HFFc6 (cell line): Measurements from ENCODE around the gene EPHA6. TPM values are rescaled to one million over a fixed set of nuclear protein-coding genes. Genes with fewer than 3 reads are reported as not detected.

ENCODE experiments used
- DNase-seq: peaks from one replicate; pipeline ENCODE4 v3.0.0-alpha.2; 2018
- H3K27ac Mint-ChIP-seq: 2 replicates; pipeline ENCODE4 v1.8.0; 2020; ENCODE audit warnings: mild to moderate bottlenecking, mixed read lengths
- H3K27me3 Mint-ChIP-seq: 2 replicates; pipeline ENCODE4 v1.8.0; 2021; ENCODE audit warnings: mild to moderate bottlenecking, moderate library complexity, mixed read lengths; ENCODE audit not compliant: insufficient read depth
- H3K36me3 Mint-ChIP-seq: 2 replicates; pipeline ENCODE4 v1.8.0; 2021; ENCODE audit warnings: low read depth, mixed read lengths
- H3K4me1 Mint-ChIP-seq: 2 replicates; pipeline ENCODE4 v1.8.0; 2020; ENCODE audit warnings: low read depth, mixed read lengths
- H3K4me3 Mint-ChIP-seq: 2 replicates; pipeline ENCODE4 v1.8.0; 2020; ENCODE audit warnings: mild to moderate bottlenecking, moderate library complexity, mixed read lengths
- H3K9me3 Mint-ChIP-seq: 2 replicates; pipeline ENCODE4 v1.8.0; 2020; ENCODE audit warnings: mild to moderate bottlenecking, mixed read lengths
- total RNA-seq, 6 experiments: library from RNA; stranded (reverse); fragmentation: NEBNext Ultra II Directional; extraction: Animal tissue kit (Norgen Biotek cat#: 25700); gene quantifications; 2 replicates in 1 of 6; 3 replicates in 5 of 6; pipeline ENCODE4 v1.2.3, GENCODE V29; 2021
- TF ChIP-seq, protein P1 (sequence below): fragments of 200-600 bp; sonication (generic); IDR thresholded peaks from 2 replicates; pipeline ENCODE4 v1.5.0; 2021; ENCODE audit warnings: antibody characterized with exemption, mild to moderate bottlenecking

The EPHA6 gene
- total RNA-seq, 6 experiments from 2014 or later, result not detected

DNA sequence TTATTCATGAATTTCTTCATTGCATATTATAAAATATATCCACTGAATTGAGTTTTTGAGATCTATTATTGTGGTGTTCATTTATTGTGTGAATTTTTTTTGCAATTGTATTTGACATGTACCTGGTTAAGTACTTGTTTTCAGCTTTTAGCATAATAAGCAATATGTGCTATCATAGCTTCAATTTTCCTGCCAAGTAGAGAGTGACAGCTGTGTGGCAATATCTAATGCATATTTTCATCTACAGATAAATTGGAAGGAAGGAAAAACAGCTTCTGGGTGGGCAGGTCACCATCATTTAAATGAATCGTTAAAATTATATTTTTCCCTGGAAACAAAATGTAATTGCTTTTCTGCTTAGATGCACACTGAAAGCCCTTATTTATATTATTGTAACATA is 296.9 kb downstream of the EPHA6 start:
- Mint-ChIP-seq H3K4me3 (no peak overlapping the region), H3K9me3 (peaks cover 14% of the 10 kb centered on the region; the same call in 1 of the 2 replicates), H3K36me3 (no peaks in the 10 kb centered on the region), H3K4me1 (no peaks in the 10 kb centered on the region), H3K27ac (no peak overlapping the region), H3K27me3 (no peaks in the 10 kb centered on the region)
- TF ChIP-seq, protein P1, sequence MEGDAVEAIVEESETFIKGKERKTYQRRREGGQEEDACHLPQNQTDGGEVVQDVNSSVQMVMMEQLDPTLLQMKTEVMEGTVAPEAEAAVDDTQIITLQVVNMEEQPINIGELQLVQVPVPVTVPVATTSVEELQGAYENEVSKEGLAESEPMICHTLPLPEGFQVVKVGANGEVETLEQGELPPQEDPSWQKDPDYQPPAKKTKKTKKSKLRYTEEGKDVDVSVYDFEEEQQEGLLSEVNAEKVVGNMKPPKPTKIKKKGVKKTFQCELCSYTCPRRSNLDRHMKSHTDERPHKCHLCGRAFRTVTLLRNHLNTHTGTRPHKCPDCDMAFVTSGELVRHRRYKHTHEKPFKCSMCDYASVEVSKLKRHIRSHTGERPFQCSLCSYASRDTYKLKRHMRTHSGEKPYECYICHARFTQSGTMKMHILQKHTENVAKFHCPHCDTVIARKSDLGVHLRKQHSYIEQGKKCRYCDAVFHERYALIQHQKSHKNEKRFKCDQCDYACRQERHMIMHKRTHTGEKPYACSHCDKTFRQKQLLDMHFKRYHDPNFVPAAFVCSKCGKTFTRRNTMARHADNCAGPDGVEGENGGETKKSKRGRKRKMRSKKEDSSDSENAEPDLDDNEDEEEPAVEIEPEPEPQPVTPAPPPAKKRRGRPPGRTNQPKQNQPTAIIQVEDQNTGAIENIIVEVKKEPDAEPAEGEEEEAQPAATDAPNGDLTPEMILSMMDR, result no peak
- no peak for DNase-seq

GRCh38 chr3:97121386-97121785 is 307.0 kb downstream of the EPHA6 start:
- H3K4me1 Mint-ChIP-seq, result no peaks in the 10 kb centered on the region
- TF ChIP-seq, protein P1, result no peak
- peaks cover 2% of the 10 kb centered on the region; the same call in 1 of the 2 replicates for H3K27me3 Mint-ChIP-seq
- H3K27ac Mint-ChIP-seq, result no peak overlapping the region
- no peaks in the 10 kb centered on the region for H3K36me3 Mint-ChIP-seq
- no peak for DNase-seq
- peaks cover 18% of the 10 kb centered on the region for H3K9me3 Mint-ChIP-seq
- H3K4me3 Mint-ChIP-seq, result no peak overlapping the region

- Mint-ChIP-seq H3K27ac (no peak overlapping the region), H3K36me3 (no peaks in the 10 kb centered on the region), H3K27me3 (no peaks in the 10 kb centered on the region), H3K4me3 (no peak overlapping the region), H3K9me3 (peaks cover 30% of the 10 kb centered on the region), H3K4me1 (no peaks in the 10 kb centered on the region)
- TF ChIP-seq, protein P1, result no peak
- DNase-seq, result no peak
Observed at GRCh38 chr3:97125902-97126499, 311.6 kb downstream of the EPHA6 start.

GRCh38 chr3:97131476-97131875 is 317.1 kb downstream of the EPHA6 start:
- Mint-ChIP-seq H3K4me1 (no peaks in the 10 kb centered on the region), H3K27ac (no peak overlapping the region), H3K36me3 (no peaks in the 10 kb centered on the region), H3K27me3 (no peaks in the 10 kb centered on the region), H3K4me3 (no peak overlapping the region), H3K9me3 (peaks cover 28% of the 10 kb centered on the region)
- DNase-seq, result no peak
- TF ChIP-seq, protein P1, result no peak

GRCh38 chr3:97138914-97139541 is 324.6 kb downstream of the EPHA6 start:
- H3K4me3 Mint-ChIP-seq, result no peak overlapping the region
- peaks cover 2% of the 10 kb centered on the region; the same call in 1 of the 2 replicates for H3K27me3 Mint-ChIP-seq
- TF ChIP-seq, protein P1, result 0 out of 2 replicates have a peak, but pooled peaks have one; percentile 15
- H3K4me1 Mint-ChIP-seq, result no peaks in the 10 kb centered on the region
- H3K9me3 Mint-ChIP-seq, result peaks cover 28% of the 10 kb centered on the region
- H3K36me3 Mint-ChIP-seq, result no peaks in the 10 kb centered on the region
- no peak for DNase-seq
- H3K27ac Mint-ChIP-seq, result no peak overlapping the region
